Coronary artery (tissue), 2 donors: Measurements from ENCODE around the gene CORT.

Experiments used
- DNase-seq: peaks from one replicate; pipeline ENCODE4 v3.0.0-alpha.2; 2017; ENCODE audit warnings: low spot score
- H3K27ac ChIP-seq, 2 donors: fragments of 200-600 bp; sonication (generic); one replicate each; pipeline ENCODE4 v1.5.1; 2016 to 2019
- H3K4me3 ChIP-seq: fragments of 200-600 bp; sonication (generic); 2 replicates; pipeline ENCODE4 v1.5.1; 2016; ENCODE audit warnings: mild to moderate bottlenecking, moderate library complexity
- CTCF ChIP-seq: fragments of 200-600 bp; sonication (generic); IDR thresholded peaks from one replicate; pipeline ENCODE4 v1.5.1; 2019; ENCODE audit warnings: antibody characterized with exemption

CORT gene

GRCh38 chr1:10440305-10440704 lies 9.5 kb upstream of the CORT start:
- no peak for TF ChIP-seq CTCF
- H3K27ac ChIP-seq: no peak overlapping the region
- no peak for DNase-seq
- H3K4me3 ChIP-seq: no peak overlapping the region

- Histone ChIP-seq H3K27ac (no peak overlapping the region), H3K4me3 (no peak overlapping the region)
- DNase-seq: no peak
- TF ChIP-seq CTCF: no peak
Observed at GRCh38 chr1:10440794-10441193, 9.0 kb upstream of the CORT start.

- no peak for TF ChIP-seq CTCF
- no peak for DNase-seq
- H3K4me3 ChIP-seq: no peak overlapping the region
Observed at GRCh38 chr1:10444248-10444647, 5.6 kb upstream of the CORT start.

GRCh38 chr1:10444795-10445397 lies 4.9 kb upstream of the CORT start:
- no peak for TF ChIP-seq CTCF
- no peak for DNase-seq

More at GRCh38 chr1:10444248-10444647, 5.6 kb upstream of the CORT start:
- no peak overlapping the region for H3K27ac ChIP-seq

GRCh38 chr1:10446790-10447422 lies 2.9 kb upstream of the CORT start:
- TF ChIP-seq CTCF: no peak
- no peak for DNase-seq
- H3K27ac ChIP-seq: no peak overlapping the region
- no peak overlapping the region for H3K4me3 ChIP-seq

More at GRCh38 chr1:10444795-10445397, 4.9 kb upstream of the CORT start:
- H3K4me3 ChIP-seq: no peak overlapping the region
- H3K27ac ChIP-seq: no peak overlapping the region

- TF ChIP-seq CTCF: no peak
- Histone ChIP-seq H3K27ac (no peak overlapping the region), H3K4me3 (no peak overlapping the region)
- no peak for DNase-seq
Observed at GRCh38 chr1:10450156-10450814, 454 bp downstream of the CORT start.

- no peak for TF ChIP-seq CTCF
- Histone ChIP-seq H3K4me3 (no peak overlapping the region), H3K27ac (no peak overlapping the region)
- no peak for DNase-seq
Observed at GRCh38 chr1:10450836-10451235, 1.0 kb downstream of the CORT start.
